ENCODE measurements around the gene RGS17.

DNA sequence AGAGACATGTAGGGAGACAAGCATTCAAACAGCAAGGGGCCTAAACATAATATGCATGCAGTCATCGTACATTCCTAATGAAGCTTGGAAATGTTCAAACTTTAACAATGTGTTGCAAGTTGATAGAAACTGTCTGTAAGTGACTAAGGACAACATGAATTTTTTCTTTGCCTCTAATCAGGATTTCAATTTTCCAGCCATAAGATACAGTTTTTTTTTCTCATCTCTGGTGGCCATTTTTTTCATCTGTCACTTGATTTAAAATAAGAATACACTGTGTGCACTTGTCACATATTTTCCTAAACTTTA lies 106.4 kb downstream of the RGS17 start:
- TF ChIP-seq POLR2AphosphoS5 (IDR thresholded peaks at IDR 0.05; ENCODE audit: low read depth) (no peak), CTCF (IDR thresholded peaks at IDR 0.05; ENCODE audit: insufficient read depth, low read length) (no peak), SPI1 (IDR thresholded peaks at IDR 0.05; ENCODE audit: borderline replicate concordance, low read depth) (no peak), GABPA (IDR thresholded peaks at IDR 0.05; ENCODE audit: low read depth) (no peak)
- TF ChIP-seq, protein P1, sequence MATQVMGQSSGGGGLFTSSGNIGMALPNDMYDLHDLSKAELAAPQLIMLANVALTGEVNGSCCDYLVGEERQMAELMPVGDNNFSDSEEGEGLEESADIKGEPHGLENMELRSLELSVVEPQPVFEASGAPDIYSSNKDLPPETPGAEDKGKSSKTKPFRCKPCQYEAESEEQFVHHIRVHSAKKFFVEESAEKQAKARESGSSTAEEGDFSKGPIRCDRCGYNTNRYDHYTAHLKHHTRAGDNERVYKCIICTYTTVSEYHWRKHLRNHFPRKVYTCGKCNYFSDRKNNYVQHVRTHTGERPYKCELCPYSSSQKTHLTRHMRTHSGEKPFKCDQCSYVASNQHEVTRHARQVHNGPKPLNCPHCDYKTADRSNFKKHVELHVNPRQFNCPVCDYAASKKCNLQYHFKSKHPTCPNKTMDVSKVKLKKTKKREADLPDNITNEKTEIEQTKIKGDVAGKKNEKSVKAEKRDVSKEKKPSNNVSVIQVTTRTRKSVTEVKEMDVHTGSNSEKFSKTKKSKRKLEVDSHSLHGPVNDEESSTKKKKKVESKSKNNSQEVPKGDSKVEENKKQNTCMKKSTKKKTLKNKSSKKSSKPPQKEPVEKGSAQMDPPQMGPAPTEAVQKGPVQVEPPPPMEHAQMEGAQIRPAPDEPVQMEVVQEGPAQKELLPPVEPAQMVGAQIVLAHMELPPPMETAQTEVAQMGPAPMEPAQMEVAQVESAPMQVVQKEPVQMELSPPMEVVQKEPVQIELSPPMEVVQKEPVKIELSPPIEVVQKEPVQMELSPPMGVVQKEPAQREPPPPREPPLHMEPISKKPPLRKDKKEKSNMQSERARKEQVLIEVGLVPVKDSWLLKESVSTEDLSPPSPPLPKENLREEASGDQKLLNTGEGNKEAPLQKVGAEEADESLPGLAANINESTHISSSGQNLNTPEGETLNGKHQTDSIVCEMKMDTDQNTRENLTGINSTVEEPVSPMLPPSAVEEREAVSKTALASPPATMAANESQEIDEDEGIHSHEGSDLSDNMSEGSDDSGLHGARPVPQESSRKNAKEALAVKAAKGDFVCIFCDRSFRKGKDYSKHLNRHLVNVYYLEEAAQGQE (IDR thresholded peaks at IDR 0.05; ENCODE audit: insufficient replicate concordance, low read depth) = no peak

Data from HL-60 (cell line).